ENCODE measurements around the gene PRSS48.

DNA sequence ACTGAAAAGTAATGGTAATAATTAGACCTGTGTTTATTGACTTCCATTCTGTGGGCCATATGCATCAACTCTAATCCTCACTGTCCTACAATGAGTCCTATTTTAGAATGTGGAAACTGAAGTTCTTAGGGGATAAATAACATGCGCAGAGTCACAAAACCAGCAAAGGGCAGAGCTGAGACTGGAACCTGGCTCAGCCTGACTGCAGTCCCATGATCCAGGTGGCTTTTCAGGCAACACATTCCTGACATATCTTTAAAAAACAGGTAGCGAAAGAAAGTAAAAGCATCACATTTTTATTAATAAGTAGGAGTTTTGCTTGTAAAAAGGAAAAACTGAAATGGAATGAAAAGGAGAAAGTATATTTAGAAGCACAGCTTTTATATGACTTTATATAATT is 34.7 kb upstream of the PRSS48 start:
- TF ChIP-seq, protein P1, sequence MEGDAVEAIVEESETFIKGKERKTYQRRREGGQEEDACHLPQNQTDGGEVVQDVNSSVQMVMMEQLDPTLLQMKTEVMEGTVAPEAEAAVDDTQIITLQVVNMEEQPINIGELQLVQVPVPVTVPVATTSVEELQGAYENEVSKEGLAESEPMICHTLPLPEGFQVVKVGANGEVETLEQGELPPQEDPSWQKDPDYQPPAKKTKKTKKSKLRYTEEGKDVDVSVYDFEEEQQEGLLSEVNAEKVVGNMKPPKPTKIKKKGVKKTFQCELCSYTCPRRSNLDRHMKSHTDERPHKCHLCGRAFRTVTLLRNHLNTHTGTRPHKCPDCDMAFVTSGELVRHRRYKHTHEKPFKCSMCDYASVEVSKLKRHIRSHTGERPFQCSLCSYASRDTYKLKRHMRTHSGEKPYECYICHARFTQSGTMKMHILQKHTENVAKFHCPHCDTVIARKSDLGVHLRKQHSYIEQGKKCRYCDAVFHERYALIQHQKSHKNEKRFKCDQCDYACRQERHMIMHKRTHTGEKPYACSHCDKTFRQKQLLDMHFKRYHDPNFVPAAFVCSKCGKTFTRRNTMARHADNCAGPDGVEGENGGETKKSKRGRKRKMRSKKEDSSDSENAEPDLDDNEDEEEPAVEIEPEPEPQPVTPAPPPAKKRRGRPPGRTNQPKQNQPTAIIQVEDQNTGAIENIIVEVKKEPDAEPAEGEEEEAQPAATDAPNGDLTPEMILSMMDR (IDR thresholded peaks at IDR 0.05; ENCODE audit: poor library complexity, severe bottlenecking) = no peak
- no peak for TF ChIP-seq EZH2 (IDR thresholded peaks at IDR 0.05; ENCODE audit: borderline replicate concordance, insufficient read depth, low read length, poor library complexity, severe bottlenecking)
- TF ChIP-seq SMC3 (conservative IDR thresholded peaks at IDR 0.05; ENCODE audit: poor library complexity) = no peak
- TF ChIP-seq TAF1 (IDR thresholded peaks at IDR 0.05; ENCODE audit: low read depth) = no peak
- TF ChIP-seq RAD21 (conservative IDR thresholded peaks at IDR 0.05) = no peak
- TF ChIP-seq, protein P2, sequence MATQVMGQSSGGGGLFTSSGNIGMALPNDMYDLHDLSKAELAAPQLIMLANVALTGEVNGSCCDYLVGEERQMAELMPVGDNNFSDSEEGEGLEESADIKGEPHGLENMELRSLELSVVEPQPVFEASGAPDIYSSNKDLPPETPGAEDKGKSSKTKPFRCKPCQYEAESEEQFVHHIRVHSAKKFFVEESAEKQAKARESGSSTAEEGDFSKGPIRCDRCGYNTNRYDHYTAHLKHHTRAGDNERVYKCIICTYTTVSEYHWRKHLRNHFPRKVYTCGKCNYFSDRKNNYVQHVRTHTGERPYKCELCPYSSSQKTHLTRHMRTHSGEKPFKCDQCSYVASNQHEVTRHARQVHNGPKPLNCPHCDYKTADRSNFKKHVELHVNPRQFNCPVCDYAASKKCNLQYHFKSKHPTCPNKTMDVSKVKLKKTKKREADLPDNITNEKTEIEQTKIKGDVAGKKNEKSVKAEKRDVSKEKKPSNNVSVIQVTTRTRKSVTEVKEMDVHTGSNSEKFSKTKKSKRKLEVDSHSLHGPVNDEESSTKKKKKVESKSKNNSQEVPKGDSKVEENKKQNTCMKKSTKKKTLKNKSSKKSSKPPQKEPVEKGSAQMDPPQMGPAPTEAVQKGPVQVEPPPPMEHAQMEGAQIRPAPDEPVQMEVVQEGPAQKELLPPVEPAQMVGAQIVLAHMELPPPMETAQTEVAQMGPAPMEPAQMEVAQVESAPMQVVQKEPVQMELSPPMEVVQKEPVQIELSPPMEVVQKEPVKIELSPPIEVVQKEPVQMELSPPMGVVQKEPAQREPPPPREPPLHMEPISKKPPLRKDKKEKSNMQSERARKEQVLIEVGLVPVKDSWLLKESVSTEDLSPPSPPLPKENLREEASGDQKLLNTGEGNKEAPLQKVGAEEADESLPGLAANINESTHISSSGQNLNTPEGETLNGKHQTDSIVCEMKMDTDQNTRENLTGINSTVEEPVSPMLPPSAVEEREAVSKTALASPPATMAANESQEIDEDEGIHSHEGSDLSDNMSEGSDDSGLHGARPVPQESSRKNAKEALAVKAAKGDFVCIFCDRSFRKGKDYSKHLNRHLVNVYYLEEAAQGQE (IDR thresholded peaks at IDR 0.05; ENCODE audit: borderline replicate concordance) = no peak

All from neural cell (in vitro differentiated cells).